HCT116 (cell line): ENCODE data around the gene ANAPC7.

Source experiments
- EZH2 ChIP-seq: fragments of 200-600 bp; sonication (generic); IDR thresholded peaks from 2 replicates; pipeline ENCODE4 v1.6.1; 2017; ENCODE audit warnings: antibody characterized with exemption, mixed run types
- POLR2A ChIP-seq: IDR thresholded peaks from 2 replicates; pipeline ENCODE4 v1.7.0; 2011; ENCODE audit warnings: borderline replicate concordance; ENCODE audit not compliant: insufficient read depth, insufficient read length; ENCODE audit errors: extremely low read depth
- TF ChIP-seq, protein P1 (sequence below), 3 experiments: fragments of 200-600 bp in 1 of 3; sonication (generic) in 1 of 3; IDR thresholded peaks in 2 of 3; conservative IDR thresholded peaks in 1 of 3; 2 replicates each; pipeline ENCODE4 v1.5.1; 2012 to 2017; ENCODE audit warnings: low read depth in 2 of 3, low read length in 2 of 3, antibody characterized with exemption in 1 of 3, borderline replicate concordance in 1 of 3, control low read depth in 1 of 3, mild to moderate bottlenecking in 1 of 3, mixed read lengths in 1 of 3, mixed run types in 1 of 3, moderate library complexity in 1 of 3; ENCODE audit not compliant: insufficient read depth in 1 of 3

DNA sequence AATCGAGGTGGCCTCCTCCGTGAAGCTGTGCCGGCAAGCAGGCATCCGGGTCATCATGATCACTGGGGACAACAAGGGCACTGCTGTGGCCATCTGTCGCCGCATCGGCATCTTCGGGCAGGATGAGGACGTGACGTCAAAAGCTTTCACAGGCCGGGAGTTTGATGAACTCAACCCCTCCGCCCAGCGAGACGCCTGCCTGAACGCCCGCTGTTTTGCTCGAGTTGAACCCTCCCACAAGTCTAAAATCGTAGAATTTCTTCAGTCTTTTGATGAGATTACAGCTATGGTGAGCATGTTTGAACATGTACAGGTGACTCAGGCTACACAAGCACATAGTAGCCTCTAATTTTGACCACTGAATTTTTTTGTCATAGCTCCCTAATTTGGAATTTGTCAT, 62.8 kb downstream of the ANAPC7 start:
- TF ChIP-seq, protein P1, sequence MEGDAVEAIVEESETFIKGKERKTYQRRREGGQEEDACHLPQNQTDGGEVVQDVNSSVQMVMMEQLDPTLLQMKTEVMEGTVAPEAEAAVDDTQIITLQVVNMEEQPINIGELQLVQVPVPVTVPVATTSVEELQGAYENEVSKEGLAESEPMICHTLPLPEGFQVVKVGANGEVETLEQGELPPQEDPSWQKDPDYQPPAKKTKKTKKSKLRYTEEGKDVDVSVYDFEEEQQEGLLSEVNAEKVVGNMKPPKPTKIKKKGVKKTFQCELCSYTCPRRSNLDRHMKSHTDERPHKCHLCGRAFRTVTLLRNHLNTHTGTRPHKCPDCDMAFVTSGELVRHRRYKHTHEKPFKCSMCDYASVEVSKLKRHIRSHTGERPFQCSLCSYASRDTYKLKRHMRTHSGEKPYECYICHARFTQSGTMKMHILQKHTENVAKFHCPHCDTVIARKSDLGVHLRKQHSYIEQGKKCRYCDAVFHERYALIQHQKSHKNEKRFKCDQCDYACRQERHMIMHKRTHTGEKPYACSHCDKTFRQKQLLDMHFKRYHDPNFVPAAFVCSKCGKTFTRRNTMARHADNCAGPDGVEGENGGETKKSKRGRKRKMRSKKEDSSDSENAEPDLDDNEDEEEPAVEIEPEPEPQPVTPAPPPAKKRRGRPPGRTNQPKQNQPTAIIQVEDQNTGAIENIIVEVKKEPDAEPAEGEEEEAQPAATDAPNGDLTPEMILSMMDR (IDR thresholded peaks at IDR 0.05 in 2 of 3, conservative IDR thresholded peaks at IDR 0.05 in 1 of 3; ENCODE audit: borderline replicate concordance in 1 of 3, insufficient read depth in 1 of 3, low read depth in 2 of 3, low read length in 2 of 3) = no peak
- TF ChIP-seq EZH2 (no peak), POLR2A (no peak)
